Endothelial cell of umbilical vein (primary cell): ENCODE measurements around the gene INTS6. TPM values are rescaled to one million over a fixed set of nuclear protein-coding genes. Genes with fewer than 3 reads are reported as not detected.

Source experiments
- BruUV-seq: library from RNA; stranded (reverse); fragments of 400-500 nt; replicated peaks from 2 replicates; lab custom pipeline; 2021; lab: Mats Ljungman, UMichigan
- CTCF ChIA-PET: fragments of 300-600, 350-600 bp; sonication (Branson Sonifier 250); formaldehyde crosslinking; loops from one replicate; lab custom pipeline; 2021; ENCODE audit warnings: antibody characterized with exemption, inconsistent platforms; lab: Charles Lee
- POLR2A ChIA-PET: fragments of 300-600, 350-600 bp; sonication (Branson Sonifier 250); formaldehyde crosslinking; loops from one replicate; lab custom pipeline; 2021; ENCODE audit warnings: antibody characterized with exemption, inconsistent platforms; lab: Charles Lee
- DNase-seq: peaks from one replicate; pipeline ENCODE4 v3.0.0-alpha.2; 2011; ENCODE audit warnings: low read depth, low spot score
- FAIRE-seq: peaks from 2 replicates; lab custom pipeline; 2011; peaks lifted over from hg19 to GRCh38; lab: Jason Lieb, UNC
- H2AFZ ChIP-seq: 2 replicates; pipeline ENCODE4 v1.6.0; 2012; ENCODE audit warnings: low read depth, low read length, control low read depth, inconsistent platforms
- H3K27ac ChIP-seq: 2 replicates; pipeline ENCODE4 v1.5.1; 2011; ENCODE audit warnings: low read depth, mild to moderate bottlenecking, control low read depth, low read length, moderate library complexity; ENCODE audit not compliant: insufficient read depth
- H3K27me3 ChIP-seq, 2 experiments: 2 replicates each; pipeline versions ENCODE4 v1.6.0 to v1.6.1; 2011; ENCODE audit warnings: low read length in 2 of 2, mixed read lengths in 1 of 2; ENCODE audit not compliant: control insufficient read depth in 2 of 2, insufficient read depth in 2 of 2
- H3K36me3 ChIP-seq, 2 experiments: 2 replicates in 1 of 2; 3 replicates in 1 of 2; pipeline ENCODE4 v1.5.1; 2011; ENCODE audit warnings: low read length in 2 of 2, mild to moderate bottlenecking in 1 of 2, moderate library complexity in 1 of 2; ENCODE audit not compliant: control insufficient read depth in 2 of 2, insufficient read depth in 2 of 2; ENCODE audit errors: extremely low read depth in 1 of 2
- H3K4me1 ChIP-seq: 3 replicates; pipeline ENCODE4 v1.5.1; 2011; ENCODE audit warnings: mild to moderate bottlenecking, low read length; ENCODE audit not compliant: control insufficient read depth, insufficient read depth; ENCODE audit errors: extremely low read depth
- H3K4me2 ChIP-seq: 2 replicates; pipeline ENCODE4 v1.6.1; 2011; ENCODE audit warnings: low read length, control low read depth, mixed read lengths; ENCODE audit not compliant: insufficient read depth
- H3K4me3 ChIP-seq, 3 experiments: fragments of 200-600 bp in 1 of 3; sonication (generic), shearing (Covaris generic) in 1 of 3; replicated peaks in 1 of 3; 2 replicates each; pipeline ENCODE4 v1.5.1; 2011 to 2016; ENCODE audit warnings: control low read depth in 3 of 3, low read length in 3 of 3, mild to moderate bottlenecking in 2 of 3, inconsistent platforms in 1 of 3, low read depth in 1 of 3, moderate library complexity in 1 of 3; ENCODE audit not compliant: insufficient read depth in 1 of 3
- H3K79me2 ChIP-seq: 2 replicates; pipeline ENCODE4 v1.6.0; 2012; ENCODE audit warnings: low read length, inconsistent platforms; ENCODE audit not compliant: control insufficient read depth, insufficient read depth
- H3K9ac ChIP-seq: replicated peaks from 2 replicates; pipeline ENCODE3; 2011; ENCODE audit warnings: low read length, control low read depth; ENCODE audit not compliant: insufficient read depth; ENCODE audit errors: extremely low read depth
- H3K9me1 ChIP-seq: replicated peaks from 3 replicates; pipeline ENCODE4 v1.6.0; 2011; ENCODE audit warnings: mild to moderate bottlenecking, low read length; ENCODE audit not compliant: control insufficient read depth, insufficient read depth; ENCODE audit errors: extremely low read depth
- H3K9me3 ChIP-seq: replicated peaks from 2 replicates; pipeline ENCODE4 v1.5.1; 2012; ENCODE audit warnings: low read length, inconsistent platforms; ENCODE audit not compliant: control insufficient read depth, insufficient read depth
- H4K20me1 ChIP-seq: replicated peaks from 2 replicates; pipeline ENCODE3; 2011; ENCODE audit warnings: mild to moderate bottlenecking, low read length; ENCODE audit not compliant: control insufficient read depth, insufficient read depth; ENCODE audit errors: extremely low read depth
- EZH2 ChIP-seq: IDR thresholded peaks from 2 replicates; pipeline ENCODE4 v1.6.1; 2012; ENCODE audit warnings: borderline replicate concordance, low read depth, mild to moderate bottlenecking, moderate library complexity, low read length, inconsistent platforms; ENCODE audit not compliant: severe bottlenecking
- FOS ChIP-seq: IDR thresholded peaks from 2 replicates; pipeline ENCODE4 v1.6.1; 2011; ENCODE audit warnings: mild to moderate bottlenecking, low read length, moderate library complexity, borderline replicate concordance; ENCODE audit not compliant: insufficient read depth
- GATA2 ChIP-seq: IDR thresholded peaks from 2 replicates; pipeline ENCODE4 v1.7.0; 2011; ENCODE audit warnings: low read depth, mild to moderate bottlenecking, moderate library complexity, mixed read lengths, low read length; ENCODE audit not compliant: insufficient read length, insufficient read depth
- JUN ChIP-seq: IDR thresholded peaks from 2 replicates; pipeline ENCODE4 v1.6.1; 2011; ENCODE audit warnings: borderline replicate concordance, low read depth; ENCODE audit not compliant: insufficient read length, insufficient read depth
- MYC ChIP-seq: IDR thresholded peaks from one replicate; pipeline ENCODE4 v1.6.1; 2011; ENCODE audit warnings: mild to moderate bottlenecking, low read depth, low read length
- POLR2A ChIP-seq: IDR thresholded peaks from 2 replicates; pipeline ENCODE4 v1.6.1; 2012; ENCODE audit warnings: low read depth, mild to moderate bottlenecking, control low read depth, low read length
- POLR2AphosphoS5 ChIP-seq: IDR thresholded peaks from 2 replicates; pipeline ENCODE4 v1.6.1; 2012; ENCODE audit warnings: low read depth, mild to moderate bottlenecking, control low read depth, low read length, moderate library complexity; ENCODE audit not compliant: insufficient read depth
- dilution Hi-C: fragments of 300-500 bp; cut with MboI; formaldehyde crosslinking; loops from one replicate; pipeline ENCODE4 v1.15.0; 2019; ENCODE audit warnings: low sequenced_read_pairs; ENCODE audit not compliant: extremely low pct_ligation_motif_present
- intact Hi-C: fragments of 100-400 bp; cut with micrococcal nuclease; formaldehyde crosslinking; loops from one replicate; pipeline ENCODE4 v1.10.0; 2022
- polyA plus RNA-seq, 4 experiments: library from polyadenylated mRNA; depleted of rRNA in 3 of 4; stranded (reverse) in 3 of 4; unstranded in 1 of 4; fragments of >200 nt; gene quantifications; 2 replicates each; pipeline versions ENCODE4 v1.2.1 to v1.2.3, GENCODE V29; 2011 to 2012; ENCODE audit warnings: missing spikeins in 1 of 4
- total RNA-seq: library from RNA; stranded (reverse); gene quantifications from 2 replicates; pipeline ENCODE4 v1.2.3, GENCODE V29; 2021
- TF ChIP-seq, protein P1 (sequence below): IDR thresholded peaks from 2 replicates; pipeline ENCODE4 v1.6.1; 2011; ENCODE audit not compliant: insufficient read depth, insufficient read length
- TF ChIP-seq, protein P2 (sequence below), 2 donors: IDR thresholded peaks; 1 replicate in 1 of 2; 2 replicates in 1 of 2; pipeline ENCODE4 v1.5.1; 2011; ENCODE audit warnings: low read length in 2 of 2, mild to moderate bottlenecking in 2 of 2, moderate library complexity in 2 of 2, control low read depth in 1 of 2, inconsistent platforms in 1 of 2, low read depth in 1 of 2; ENCODE audit not compliant: insufficient read depth in 1 of 2; ENCODE audit errors: extremely low read depth in 1 of 2

Gene INTS6
- total and polyA plus RNA-seq, 2 donors (not counting 3 experiments of a cell fraction or from before 2014, with no cell fraction given) = 9.5 to 45.4 TPM

DNA sequence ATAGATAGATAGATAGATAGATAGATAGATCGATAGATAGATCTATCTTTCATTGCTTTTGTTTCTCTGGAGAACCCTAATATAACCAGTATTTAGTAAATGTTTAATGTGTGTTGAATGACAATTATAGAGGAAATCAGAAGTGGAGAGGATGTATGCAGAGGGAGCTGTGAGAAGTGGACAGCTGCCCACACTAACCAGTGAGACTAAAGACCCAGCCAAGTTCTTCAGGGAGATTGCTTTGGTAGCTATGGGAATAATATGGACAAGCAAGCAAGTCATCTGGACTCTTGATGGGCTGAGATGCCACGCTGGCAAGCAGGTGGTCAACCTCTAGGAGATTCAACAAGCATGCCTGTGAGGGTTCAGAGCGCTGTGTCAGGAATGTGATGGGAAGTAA, 14.9 kb upstream of the INTS6 start:
- Histone ChIP-seq H3K4me3 (no peak overlapping the region), H3K27ac (no peak overlapping the region), H3K27me3 (no peaks in the 10 kb centered on the region), H2AFZ (no peak overlapping the region), H3K4me1 (no peaks in the 10 kb centered on the region), H3K4me2 (no peak overlapping the region), H3K36me3 (no peaks in the 10 kb centered on the region), H3K79me2 (no peaks in the 10 kb centered on the region), H4K20me1 (no peaks in the 10 kb centered on the region), H3K9me3 (no peaks in the 10 kb centered on the region), H3K9ac (no peak overlapping the region), H3K9me1 (no peaks in the 10 kb centered on the region)
- intact Hi-C loops (no loop called here), dilution Hi-C loops (no loop called here)
- DNase-seq (no peak), FAIRE-seq (no peak)
- no TSS peak for BruUV-seq
- POLR2A ChIA-PET = no interaction called here
- CTCF ChIA-PET = interaction anchor here (1.0 kb wide), 1 partner anchor 8 kb away, joined by 3 read pairs; no protein-coding TSS in a partner anchor
- TF ChIP-seq GATA2 = no peak
- no peak for TF ChIP-seq JUN
- TF ChIP-seq POLR2A = no peak
- TF ChIP-seq, protein P1, sequence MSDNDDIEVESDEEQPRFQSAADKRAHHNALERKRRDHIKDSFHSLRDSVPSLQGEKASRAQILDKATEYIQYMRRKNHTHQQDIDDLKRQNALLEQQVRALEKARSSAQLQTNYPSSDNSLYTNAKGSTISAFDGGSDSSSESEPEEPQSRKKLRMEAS = no peak
- no peak for TF ChIP-seq FOS
- TF ChIP-seq EZH2 = no peak
- TF ChIP-seq POLR2AphosphoS5 = no peak
- TF ChIP-seq, protein P2, sequence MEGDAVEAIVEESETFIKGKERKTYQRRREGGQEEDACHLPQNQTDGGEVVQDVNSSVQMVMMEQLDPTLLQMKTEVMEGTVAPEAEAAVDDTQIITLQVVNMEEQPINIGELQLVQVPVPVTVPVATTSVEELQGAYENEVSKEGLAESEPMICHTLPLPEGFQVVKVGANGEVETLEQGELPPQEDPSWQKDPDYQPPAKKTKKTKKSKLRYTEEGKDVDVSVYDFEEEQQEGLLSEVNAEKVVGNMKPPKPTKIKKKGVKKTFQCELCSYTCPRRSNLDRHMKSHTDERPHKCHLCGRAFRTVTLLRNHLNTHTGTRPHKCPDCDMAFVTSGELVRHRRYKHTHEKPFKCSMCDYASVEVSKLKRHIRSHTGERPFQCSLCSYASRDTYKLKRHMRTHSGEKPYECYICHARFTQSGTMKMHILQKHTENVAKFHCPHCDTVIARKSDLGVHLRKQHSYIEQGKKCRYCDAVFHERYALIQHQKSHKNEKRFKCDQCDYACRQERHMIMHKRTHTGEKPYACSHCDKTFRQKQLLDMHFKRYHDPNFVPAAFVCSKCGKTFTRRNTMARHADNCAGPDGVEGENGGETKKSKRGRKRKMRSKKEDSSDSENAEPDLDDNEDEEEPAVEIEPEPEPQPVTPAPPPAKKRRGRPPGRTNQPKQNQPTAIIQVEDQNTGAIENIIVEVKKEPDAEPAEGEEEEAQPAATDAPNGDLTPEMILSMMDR (IDR thresholded peaks at IDR 0.05; ENCODE audit: extremely low read depth in 1 of 2, insufficient read depth in 1 of 2, low read depth in 1 of 2, low read length in 2 of 2) = no peak
- no peak for TF ChIP-seq MYC
